NOMO-1 treated with DMSO at 0.1 percent for 48 hours (cell line): ENCODE data around the gene CTNND2.

ENCODE experiments used
- DNase-seq: peaks from one replicate; lab custom pipeline; 2025; ENCODE audit not compliant: unreplicated experiment; lab: John Stamatoyannopoulos, UW

Gene CTNND2

DNA sequence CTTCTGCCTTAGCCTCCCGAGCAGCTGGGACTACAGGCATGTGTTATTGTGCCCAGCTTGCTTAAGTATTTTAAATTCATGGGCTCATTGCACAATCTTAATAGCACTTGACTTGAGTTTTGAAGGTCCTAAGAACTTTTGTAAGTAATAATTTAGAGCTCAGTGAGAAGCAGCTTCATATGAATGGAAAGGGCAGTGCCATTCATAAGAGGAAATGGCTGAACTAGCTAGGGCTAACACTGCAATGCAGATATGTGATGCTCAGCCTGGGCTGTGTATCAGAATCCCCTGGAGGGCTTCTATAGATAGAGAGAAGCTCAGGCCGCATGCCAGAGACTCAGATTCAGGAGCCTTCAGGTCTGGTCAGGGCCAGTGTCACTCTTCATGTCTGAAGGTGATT lies 847.7 kb downstream of the CTNND2 start:
- DNase-seq = no peak

DNA sequence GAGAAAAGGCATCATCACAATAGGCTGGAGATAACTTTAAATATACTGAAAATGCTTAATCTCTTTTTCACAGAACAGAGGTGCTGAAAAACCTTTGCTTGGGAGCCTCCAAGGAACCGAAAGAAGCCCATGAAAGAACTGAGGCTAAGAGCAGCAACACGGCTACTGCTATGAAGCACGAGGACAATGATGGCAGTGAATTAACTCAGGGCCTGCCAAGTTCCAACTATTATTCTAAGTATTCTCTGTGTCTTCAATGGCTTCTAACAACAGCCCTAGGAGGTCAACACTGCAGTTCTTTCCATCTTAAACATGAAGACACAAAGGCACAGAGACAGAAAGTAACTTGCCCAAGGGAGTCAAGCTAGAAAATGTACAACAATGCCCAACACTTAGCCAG lies 850.2 kb downstream of the CTNND2 start:
- no peak for DNase-seq

GRCh38 chr5:11052871-11053270 lies 851.4 kb downstream of the CTNND2 start:
- no peak for DNase-seq

DNA sequence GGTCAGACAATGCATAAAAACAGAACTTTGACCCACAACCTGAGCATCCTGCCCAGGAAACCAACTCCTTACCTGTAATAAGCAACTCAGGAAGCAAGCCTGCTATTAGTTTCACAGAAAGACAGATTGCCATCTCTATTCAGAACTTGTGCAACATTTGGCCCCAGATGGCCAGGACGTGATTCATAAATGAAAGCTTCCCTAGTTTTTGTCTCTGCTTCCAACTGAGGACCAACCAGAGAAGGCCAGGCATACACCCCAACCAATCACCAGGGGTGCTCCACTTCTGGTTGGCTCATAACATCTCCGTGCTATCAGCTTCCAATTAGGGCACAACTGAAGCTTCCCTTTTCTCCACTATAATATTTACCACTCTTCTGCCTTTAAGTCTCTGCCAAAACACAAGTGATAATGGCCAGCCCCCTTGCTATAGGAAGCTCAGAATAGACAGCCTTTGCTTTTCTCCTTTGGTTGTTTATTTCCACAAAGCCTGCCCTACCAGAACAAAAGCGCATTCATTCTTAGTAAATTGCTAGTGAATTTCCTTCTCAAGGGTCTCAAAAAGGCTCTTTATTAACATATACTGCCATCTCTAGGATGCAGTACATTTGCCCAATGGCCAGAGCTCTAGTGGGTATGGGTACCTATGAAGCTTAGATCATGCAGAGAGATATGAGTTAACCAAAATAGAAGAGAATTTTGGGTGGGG lies 853.5 kb downstream of the CTNND2 start:
- peak; percentile 26 for DNase-seq

DNA sequence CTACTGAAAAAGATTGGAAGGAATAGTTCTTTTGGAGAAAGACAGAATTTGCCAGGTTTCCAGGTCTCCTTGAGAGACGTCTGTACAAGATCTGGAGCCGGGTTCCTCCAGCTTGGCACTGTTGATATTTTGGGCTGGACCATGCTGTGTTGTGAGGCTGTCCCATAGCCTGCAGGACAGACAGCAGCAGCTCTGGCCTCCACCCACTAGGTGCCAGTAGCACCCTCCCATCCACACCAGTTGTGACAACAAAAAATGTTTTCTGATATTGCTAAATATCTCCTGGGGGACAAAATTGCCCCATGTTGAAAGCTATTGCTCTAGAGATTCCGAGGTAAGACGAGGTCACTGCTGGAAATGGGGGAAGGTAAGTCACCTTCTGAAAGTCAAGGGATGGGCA lies 855.5 kb downstream of the CTNND2 start:
- no peak for DNase-seq

GRCh38 chr5:11047625-11048024 lies 856.6 kb downstream of the CTNND2 start:
- no peak for DNase-seq

DNA sequence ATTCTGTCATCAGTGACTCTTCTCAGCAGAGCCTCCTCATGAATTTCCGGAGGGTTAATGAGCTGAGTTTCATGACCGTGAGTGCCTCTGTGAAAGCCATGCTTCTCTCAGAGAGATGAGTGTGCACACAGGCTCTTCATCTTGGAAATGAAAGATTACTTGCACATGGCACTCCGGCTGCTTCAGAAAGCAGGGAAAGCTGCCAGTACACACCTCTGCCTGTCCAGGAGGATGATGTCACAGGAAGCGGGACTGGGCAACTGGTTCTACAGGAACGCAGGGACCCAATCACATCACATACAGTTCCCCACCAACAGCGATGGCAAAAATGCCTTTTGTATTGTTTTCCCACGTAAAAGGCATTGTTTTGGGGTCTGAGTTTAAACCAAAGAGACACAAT lies 857.2 kb downstream of the CTNND2 start:
- no peak for DNase-seq

DNA sequence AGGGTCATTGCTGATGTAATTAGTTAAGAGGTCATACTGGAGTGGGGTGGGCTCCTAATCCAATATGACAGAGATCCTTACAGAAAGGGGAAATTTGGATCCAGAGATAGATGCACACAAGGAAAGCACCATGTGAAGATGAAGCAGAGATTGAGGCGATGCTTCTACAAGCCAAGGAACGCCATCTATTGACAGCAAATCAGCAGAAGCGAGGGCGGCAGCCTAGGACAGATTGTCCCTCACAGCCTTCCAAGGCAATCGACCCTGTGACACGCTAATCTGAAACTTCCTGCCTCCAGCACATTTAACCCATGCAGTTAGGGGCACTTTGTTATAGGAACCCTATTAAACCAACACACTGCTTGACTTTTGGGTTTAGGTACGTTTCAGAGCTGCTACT lies 858.1 kb downstream of the CTNND2 start:
- no peak for DNase-seq

GRCh38 chr5:11045411-11045810 lies 858.8 kb downstream of the CTNND2 start:
- DNase-seq = no peak

DNA sequence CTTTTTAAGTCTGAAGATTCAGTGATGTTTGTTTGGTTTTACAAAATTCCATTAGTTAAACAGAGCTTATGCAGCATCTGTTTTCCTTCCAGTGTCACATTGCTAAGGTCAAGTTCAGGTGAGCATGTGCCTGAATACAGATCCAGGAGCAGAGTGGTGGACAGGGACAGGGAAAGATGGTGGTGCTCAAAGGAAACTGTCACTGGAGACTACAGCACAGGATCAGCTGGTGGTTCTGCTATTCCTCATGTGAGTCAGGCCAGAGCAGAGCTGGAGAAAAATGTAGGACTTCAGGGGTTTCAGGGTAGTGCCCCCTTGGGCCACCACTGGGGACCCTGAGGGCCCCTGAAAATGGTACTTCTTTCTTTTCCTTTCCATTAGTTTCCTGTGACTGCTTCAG lies 859.7 kb downstream of the CTNND2 start:
- no peak for DNase-seq

- DNase-seq = no peak
These were observed 860.4 kb downstream of the CTNND2 start for GRCh38 chr5:11043881-11044280.

- DNase-seq = no peak
These were observed 863.9 kb downstream of the CTNND2 start for GRCh38 chr5:11040345-11040744.

GRCh38 chr5:11038772-11039171 lies 865.5 kb downstream of the CTNND2 start:
- DNase-seq = no peak

DNA sequence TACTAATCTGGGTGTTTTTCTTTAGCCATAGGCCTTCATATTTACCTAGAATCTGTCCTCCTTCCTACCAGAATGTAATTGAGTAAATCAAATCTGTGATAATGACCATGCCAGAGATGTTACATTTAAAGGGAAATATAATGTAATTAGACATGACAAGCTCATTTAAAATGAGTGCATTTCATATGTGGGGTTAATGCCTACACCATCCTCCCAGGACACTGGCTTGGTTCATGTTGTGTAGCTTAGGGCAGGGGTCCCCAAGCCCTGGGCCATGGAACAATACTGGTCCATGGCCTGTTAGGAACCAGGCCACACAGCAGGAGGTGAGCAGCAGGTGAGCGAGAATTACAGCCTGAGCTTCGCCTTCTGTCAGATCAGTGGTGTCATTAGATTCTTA lies 866.3 kb downstream of the CTNND2 start:
- no peak for DNase-seq

DNA sequence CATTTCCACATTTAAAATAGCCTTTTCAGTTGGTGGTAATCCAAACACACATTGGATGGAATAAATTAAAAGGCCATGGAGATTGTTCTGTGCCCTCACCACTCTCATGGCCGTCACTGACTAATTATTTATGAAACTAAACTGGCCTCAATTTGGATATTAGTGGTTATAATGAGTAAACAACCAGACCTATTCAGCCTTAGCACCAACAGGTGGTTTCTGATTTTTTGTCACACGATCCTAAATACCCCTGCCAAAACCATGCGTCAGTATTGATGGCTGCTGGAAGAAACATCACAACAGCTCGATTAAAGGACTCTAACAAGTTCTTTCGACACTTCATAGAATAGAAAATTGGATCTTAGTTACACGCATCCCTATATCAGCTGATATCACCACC lies 867.2 kb downstream of the CTNND2 start:
- DNase-seq = no peak

DNA sequence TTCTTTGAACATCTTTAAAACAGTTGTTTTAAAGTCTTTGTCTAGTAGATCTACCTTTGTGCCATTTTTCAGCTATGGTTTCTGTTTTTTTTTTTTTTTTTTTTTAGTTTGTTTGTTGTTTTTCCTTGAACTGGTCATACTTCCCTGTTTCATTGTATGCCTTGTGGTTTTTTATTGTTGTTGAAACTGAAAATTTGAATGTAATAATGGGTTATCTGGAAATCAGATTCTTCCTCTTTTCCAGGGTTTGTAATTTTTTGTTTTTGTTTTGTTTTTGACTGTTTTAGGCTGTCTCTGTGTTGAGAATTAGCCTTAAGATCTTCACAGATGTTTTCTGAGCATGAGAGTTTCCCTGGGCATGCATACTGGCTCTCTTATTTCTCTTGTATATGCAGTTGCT lies 873.6 kb downstream of the CTNND2 start:
- no peak for DNase-seq

- no peak for DNase-seq
These were observed 876.6 kb downstream of the CTNND2 start for GRCh38 chr5:11027660-11028059.

DNA sequence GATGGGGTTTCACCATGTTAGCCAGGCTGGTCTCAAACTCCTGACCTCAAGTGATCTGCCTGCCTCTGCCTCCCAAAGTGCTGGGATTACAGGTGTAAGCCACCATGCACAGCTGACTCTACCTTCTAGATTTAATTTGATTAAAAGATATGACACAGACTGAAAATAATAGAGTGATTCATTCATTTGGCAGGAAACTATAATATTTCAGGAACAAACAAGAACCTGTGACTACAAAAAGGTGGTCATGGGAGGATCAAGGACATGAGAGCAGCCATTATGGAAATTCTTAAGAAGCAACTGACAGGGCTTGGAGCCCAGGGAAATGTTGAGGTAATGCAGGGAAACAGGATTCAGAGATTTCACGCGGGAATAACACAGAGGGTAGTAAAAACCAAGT lies 877.7 kb downstream of the CTNND2 start:
- DNase-seq = no peak

- DNase-seq = no peak
These were observed 880.3 kb downstream of the CTNND2 start for GRCh38 chr5:11023945-11024344.

DNA sequence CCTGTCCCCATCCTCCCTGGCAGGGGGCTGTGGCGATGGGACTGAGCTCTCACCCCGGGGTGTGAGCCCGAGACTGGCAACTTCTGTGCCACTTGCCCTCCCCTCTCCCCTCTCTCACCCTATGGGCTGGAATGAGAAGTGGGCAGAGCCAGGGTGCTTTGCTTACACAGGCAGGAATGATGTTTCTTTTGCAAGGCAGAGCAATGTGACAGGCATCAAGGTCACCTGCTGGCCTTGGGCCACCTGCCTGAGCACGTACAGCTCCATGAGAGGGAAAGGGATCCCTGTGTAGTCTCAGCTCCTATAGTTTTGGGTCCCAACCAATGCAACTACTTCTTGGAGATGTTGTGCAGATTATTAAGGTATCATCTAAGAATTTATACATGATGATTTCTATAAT lies 890.5 kb downstream of the CTNND2 start:
- no peak for DNase-seq

- no peak for DNase-seq
These were observed 892.0 kb downstream of the CTNND2 start for GRCh38 chr5:11012295-11012694.

- DNase-seq = no peak
These were observed 893.6 kb downstream of the CTNND2 start for GRCh38 chr5:11010429-11011210.

DNA sequence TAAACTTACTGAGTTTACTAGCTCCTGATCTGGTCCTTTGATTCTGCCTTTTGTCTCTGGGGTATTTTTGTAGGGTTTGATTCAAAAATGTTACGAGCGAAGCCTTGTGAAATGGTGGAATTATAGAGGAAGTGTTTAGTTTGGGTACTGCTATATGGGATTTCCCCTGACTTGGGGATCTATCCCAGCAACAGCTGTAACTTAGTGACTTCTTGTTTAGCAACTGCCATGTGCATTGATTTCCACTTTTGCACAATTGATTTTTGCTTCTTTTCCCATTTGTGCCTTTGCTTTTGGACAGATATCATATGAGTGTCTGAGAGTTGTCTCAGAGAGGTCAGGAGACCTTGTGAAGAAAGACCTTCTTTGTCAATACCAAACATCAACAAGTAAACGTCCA lies 894.7 kb downstream of the CTNND2 start:
- no peak for DNase-seq
